ENCODE results near the gene RAD51B.

- TF ChIP-seq CTCF (optimal IDR thresholded peaks at IDR 0.05 in 1 of 3, IDR thresholded peaks at IDR 0.05 in 1 of 3, conservative IDR thresholded peaks at IDR 0.05 in 1 of 3; ENCODE audit: extremely low read depth in 1 of 3, insufficient read depth in 2 of 3, low read length in 3 of 3): no peak
- TF ChIP-seq EZH2 (IDR thresholded peaks at IDR 0.05; ENCODE audit: low read length): no peak
Observed at GRCh38 chr14:68568907-68569897, 749.6 kb downstream of the RAD51B start.

Measured in keratinocyte (primary cell).